GM18519 (cell line): ENCODE results near the gene PODNL1.

Experiments used
- ATAC-seq: cut with Tn5 transposase; IDR thresholded peaks from one replicate; pipeline ENCODE4 v1.9.1; 2021; ENCODE audit warnings: mild to moderate bottlenecking, moderate library complexity; ENCODE audit not compliant: unreplicated experiment, low FRiP score

PODNL1 gene

DNA sequence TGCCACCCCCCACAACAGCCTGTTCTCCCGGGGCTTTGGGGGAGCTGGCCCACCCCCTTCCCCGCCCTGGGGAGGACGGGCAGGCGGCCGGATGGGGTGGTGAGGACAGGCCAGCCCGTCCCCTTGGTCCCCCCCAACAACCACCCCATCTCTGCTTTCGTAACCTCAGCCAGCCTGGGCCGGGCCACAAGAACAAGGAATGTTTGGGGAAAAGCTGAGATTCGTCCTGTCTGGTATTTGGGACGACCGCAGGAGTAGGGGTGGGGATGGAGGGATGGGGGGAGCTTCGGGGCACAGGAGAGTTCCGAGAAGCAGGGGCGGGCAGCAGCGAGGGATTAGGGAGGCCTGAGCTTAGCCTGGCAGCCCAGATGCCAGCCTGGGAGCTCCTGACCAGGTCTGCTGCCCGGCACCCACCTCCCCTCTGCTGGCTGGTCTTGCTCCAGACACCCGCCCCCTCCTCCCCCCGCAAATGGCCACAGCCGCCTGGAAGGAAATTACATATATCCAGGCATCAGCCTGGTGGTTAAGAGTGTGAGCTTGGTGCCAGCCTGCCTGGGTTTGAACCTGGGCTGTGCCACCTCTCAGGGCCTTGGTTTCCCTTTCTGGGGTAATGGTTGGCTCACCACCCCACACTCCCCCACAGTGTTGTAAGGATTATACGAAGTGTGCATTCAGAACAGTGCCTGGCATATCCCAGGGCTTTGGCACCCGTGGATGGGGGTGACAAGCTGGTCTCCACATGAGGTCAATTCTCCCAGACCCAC, at the start of gene PODNL1:
PODNL1 (minus strand) TSS at position 117 of the 764 bp plus-strand sequence. CDS start 236 bp downstream, outside the sequence.
- no peak for ATAC-seq

DNA sequence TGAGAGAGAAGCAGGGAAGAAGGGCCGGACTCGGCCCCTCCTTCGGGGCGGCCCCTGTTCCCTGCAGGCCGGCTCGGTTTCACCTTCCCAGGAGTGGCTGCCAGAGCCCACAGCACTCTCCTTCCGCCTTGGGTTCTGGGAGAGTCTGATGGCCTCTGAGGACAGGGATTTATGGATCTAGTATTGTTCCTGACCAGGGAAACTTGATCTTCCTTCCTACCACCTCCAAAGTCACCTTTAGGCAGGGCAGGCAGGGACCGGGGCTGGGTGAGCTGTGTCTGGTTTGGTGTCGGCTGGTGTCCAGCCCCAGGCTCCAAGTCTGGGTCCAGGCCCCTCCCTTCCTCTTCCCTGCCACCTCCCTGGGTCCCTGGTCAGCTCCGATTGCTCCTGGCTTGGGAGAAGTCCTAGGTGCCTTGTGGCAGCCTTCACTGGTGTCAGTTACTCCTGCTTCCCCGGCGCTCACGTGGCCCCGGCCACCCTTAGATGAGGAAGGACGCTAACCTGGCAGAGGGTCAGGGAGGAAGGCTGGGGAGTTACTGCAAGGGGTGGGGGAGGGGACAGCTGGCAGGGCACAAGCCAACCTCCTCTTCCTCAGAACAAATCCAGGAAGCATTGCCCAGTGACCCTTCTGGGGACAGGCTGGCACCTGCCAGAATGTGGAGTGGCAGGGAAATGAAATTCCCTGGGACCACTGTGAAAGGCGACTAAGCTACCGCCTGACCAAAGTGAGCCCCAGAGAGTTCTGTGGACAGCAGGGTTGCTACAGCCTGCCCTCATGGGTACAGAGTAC, 49.1 kb upstream of the PODNL1 start:
- no peak for ATAC-seq

DNA sequence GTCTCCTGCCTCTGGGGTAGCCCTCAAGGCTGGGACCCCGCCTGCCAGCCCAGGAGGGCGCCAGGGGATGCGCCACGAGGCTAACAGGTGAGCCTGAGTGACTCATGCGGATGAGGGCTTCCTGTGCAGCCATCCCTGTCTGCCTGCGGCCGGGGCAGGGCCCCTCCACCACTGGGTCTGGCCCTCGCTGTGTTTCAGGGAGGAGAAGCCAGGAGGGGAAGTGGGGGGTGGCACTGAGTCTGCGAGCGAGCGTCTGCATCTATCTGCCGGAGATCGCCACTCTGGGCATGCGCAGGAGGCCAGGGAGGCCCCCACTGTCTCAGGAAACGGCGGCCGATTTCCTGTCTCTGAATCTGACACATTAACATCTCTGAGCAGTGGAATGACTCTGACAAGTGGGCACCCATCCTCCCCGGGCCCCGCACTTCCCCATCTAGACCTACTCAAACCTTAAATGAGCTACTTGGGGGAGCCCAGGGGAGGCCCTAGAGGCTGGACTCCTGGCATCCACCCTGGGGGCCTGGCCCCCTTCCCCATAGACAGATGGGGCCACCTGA, 48.2 kb upstream of the PODNL1 start:
- peak; percentile 48 for ATAC-seq

DNA sequence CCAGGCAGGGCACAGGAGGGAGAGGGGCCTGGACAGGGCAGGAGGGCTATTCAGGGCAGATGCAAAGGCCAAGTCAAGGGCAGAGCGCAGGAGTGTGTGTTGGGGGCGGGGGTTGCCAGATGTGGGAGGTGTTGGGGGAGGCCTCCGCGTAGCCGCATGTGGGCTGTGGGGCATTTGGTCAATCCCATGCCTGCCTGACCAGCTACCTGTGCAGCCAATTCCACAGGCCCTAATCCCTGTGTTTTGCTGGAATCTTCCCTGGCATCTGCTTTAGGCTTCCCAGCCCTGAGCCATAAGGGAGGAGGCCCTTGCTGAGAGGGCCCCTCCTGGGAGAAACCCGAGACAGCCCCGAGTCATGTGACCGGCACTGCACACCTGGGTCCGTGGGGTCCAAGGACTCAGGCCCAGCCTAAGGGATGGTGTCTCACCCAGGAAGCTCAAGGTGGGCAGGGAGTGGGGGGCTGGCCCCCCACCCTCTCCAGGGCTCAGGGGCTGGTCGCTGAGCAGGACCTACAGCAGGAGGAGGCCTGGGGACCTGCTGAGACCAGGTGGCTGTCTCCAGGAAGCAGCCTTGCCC, 47.6 kb upstream of the PODNL1 start:
- ATAC-seq = peak; percentile 6

DNA sequence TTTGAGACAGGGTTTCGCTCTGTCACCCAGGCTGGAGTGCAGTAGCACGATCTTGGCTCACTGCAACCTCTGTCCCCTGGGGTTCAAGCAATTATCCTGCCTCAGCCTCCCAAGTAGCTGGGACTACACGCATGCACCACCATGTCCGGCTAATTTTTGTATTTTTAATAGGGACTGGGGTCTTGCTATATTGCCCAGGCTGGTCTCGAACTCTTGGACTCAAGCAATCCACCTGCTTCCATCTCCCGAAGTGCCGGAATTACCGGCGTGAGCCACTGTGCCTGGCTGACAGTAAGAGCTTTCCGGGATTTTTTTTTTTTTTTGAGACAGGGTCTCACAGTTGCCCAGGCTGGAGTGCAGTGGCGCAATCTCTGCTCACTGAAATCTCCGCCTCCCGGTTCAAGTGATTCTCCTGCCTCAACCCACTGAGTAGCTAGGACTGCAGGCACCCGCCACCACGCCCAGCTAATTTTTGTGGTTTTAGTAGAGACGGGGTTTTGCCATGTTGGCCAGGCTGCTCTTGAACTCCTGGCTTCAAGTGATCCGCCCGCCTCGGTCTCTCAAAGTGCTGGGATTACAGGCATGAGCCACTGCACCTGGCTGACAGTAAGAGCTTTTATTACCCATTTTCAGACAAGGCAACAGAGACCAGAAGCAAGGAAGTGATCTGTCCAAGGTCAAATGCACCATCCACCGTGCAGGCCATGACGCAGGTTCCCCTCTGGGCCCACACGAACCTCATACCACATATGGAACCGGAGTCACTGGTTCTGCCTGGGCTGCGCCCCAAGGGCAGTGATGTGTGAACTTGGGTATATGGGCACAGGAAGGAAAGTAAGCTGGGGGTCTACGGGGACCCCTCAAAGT, 46.9 kb upstream of the PODNL1 start:
- no peak for ATAC-seq

DNA sequence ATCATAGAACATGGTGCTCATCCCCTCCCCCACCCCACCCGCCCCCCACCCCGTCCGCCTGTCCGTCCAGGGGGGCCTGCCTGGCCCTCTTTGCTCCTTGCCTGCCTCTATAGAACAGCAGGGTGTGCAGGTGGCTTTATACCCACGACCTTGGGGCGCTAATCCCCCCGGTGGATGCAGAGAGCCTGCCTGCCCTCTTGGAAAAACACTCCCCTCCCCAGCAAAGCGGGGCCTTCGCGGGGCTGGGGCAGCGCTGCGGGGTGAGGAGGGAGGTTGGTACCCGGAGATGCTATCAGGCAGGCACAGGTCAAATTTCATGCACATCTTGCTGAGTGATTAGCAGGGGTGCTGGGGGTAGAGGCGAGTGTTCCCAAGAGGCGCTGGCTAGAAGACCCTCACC, 46.0 kb upstream of the PODNL1 start:
- no peak for ATAC-seq

DNA sequence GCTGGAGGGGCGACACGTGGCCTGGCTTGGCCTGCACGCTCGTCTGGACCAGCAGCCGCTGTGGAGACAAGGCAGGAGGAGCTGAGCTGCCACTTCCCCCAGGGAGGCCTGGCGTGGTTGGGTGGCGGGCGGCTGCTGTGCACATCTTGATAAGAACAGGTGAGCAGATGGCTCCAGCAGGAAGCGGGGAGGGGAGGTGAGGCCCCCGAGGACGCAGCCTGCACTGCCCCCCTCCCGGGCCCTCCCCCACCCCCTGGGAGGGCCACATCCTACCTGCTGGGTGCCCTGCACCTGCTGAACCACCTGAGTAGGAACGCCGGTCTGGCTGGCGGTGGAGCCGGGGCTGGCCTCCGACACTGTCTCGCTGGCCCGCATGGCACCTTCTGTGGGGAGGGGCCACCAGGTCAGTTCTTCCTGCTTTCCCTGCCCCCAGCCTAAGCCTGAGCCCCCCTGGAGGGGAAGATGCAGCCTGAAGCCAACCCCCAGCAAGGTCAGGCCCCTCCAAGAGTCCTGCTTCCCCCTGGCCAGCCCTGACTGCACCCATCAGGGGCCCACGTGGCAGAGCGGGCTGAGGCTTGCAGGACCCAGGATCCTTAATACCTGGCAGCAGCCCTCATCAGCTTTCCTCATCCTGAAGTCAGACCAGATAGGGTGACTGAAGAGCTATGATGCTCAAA, 45.1 kb upstream of the PODNL1 start:
- no peak for ATAC-seq

DNA sequence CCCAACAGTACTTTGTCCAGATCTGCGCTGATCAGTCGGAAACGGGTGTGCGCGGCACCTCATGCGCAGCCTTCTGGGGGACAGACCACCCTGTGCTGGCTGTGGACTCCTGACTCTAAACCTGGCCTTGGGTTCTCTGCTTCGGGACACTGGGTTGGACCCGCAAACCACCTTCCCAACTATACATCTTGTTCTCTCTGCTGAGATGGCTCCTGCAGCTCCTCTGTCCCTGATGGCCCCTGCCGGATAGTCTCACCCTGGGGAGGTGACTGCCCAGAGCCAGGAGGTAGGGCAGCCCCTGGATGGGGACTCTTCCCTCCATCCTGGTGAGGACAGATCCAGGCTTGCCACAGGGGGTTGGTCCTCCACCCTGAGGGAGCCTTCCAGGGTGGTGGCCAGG, 44.6 kb upstream of the PODNL1 start:
- ATAC-seq = no peak

DNA sequence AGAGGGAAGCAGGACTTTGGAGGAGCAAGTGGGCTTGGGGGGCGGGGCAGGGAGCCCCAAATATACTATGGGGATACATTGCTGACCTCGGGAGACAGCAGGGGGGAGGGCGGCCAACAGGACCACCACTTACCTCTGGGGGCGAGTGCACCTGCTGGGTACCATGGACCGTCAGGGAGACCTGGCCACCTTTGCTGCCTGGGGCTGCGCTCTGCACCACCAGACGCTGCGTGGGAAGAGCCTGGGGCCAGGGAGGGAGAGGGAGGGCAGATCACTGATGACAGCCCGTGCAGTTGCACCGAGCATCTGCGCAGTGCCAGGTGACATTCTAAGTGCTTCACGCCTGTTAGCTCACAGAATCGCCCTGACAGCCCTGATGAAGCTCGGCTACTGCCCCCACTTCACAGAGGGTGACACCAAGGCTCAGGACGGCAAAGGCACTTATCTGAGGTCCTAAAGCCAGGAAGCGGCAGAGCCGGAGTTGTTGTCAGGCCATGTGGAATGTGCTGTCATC, 43.8 kb upstream of the PODNL1 start:
- no peak for ATAC-seq

GRCh38 chr19:13981467-13981866, 43.2 kb upstream of the PODNL1 start:
- ATAC-seq = no peak

- no peak for ATAC-seq
Measured at GRCh38 chr19:13981021-13981420, 42.8 kb upstream of the PODNL1 start.

DNA sequence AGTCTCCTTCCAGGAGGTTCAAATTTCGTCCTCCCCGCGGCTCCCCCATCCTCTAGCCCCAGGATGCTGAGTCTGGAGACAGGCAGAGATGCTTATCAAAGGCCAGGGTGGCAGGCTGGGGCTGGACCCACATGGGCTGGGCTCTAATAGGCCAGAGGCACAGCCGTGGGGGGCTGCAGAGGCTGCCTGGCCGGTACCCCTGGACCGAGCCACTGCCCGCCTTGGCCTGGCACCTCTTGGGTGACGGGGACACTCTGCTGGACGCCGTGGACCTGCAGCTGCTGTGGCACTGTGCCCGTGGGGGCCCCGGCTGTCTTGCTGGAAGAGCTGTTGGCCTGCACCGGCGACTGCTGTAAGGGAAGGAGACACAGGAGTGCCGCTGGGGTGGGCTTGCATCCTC, 42.1 kb upstream of the PODNL1 start:
- no peak for ATAC-seq

DNA sequence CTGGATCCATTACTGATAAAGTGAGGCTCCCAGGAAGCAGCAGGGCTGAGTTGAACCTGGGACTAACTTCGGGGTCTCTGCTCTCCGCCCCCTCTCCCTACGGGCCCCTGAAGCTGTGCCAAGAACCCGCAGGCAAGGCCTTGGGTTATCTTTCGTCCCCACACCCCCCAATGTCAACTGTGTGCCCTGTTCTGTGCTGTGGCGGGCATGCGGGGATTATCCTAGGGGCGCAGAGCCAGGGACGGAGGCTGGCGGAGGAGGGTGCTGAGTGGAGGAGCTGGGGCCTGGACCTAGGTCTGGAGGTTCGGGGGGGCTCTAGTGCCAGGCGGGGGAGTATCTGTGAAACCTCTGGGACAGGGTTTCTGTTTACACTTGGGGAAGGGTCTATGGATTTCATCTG, 41.5 kb upstream of the PODNL1 start:
- no peak for ATAC-seq

DNA sequence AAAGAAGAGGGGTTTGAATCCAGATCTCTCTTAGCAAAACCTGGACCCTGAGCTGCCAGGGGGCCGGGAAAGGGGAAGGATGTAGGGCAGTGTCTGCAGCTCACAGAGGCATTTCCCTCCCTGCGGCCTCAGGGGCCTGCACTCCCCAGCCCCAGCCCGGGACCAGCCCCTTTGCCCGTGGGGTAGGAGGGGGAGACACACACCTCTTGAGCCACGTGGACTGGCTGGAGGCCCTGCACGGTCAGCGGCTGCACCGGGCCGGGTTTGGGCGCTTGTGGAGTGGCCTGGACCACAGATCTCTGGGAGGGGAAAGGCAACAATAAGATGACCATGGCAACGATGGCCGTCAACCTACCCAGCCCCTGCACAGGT, 41.0 kb upstream of the PODNL1 start:
- ATAC-seq = no peak

DNA sequence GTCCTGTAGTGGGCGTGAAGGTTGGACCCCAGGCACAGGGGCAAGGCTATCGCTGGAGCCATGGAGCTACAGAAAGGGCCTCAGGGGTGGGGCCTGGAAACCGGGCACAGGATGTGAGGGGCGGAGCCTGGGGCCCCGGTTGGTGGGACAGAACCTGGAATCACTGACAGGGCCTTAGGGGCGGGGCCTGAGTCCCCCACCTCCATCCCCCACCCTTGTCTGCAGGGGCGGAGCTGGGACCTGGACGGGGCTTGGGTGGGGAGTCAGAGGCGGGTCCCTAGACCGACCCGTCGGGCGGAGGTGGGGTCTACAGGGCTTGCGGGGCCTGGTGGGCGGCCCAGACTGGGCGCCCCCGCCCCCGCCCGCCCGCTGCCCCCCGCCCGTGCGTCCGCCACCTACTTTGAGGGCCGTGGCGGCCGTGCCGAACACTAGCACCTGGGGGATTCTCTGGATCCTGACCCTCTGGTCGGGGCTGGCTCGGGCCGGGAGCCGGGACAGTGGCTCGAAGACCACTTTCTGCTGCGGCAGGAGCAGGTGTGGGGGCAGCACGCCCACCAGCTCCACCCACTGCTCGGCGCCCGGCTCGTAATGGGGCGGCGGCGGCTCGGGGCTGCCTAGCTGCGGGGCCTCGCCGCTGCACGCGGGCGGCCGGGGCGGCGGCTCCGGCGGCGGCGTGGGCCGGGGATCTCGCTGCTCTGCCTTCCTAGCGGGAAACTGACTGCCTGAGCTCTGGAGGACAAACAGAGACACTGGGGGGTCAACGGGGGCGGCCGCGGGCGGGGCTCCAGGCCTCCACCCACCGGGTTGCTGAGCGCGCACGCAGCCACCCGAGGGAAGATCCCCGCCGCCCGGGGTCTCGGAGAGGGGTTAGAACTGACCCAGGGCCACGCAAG, 40.4 kb upstream of the PODNL1 start:
- no peak for ATAC-seq

GRCh38 chr19:13977803-13978202, 39.6 kb upstream of the PODNL1 start:
- no peak for ATAC-seq

GRCh38 chr19:13976446-13976845, 38.2 kb upstream of the PODNL1 start:
- ATAC-seq = no peak

GRCh38 chr19:13975870-13976269, 37.7 kb upstream of the PODNL1 start:
- no peak for ATAC-seq

DNA sequence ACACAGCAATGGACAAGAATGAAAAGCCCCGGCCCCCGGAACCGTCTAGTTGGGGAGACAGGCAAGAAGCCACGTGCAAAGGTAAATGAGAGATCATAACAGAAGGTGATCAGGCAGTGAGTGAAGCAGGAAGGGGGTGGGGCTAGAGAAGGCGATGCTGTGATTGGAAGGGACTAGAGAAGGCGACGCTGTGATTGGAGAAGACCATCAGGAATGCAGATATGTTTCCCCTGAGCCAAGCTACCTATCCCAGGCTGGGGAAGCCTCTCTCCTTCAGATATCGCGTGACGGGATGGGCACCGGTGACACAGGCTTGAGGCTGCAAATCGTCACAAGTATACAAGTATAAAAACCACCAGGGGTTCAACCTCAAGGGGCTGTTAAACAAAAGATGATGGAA, 35.9 kb upstream of the PODNL1 start:
- no peak for ATAC-seq
